ENCODE data around the gene SHROOM4. TPM values are rescaled to one million over a fixed set of nuclear protein-coding genes. Genes with fewer than 3 reads are reported as not detected.

Gene SHROOM4
- total and polyA plus RNA-seq, 2 experiments from 2014 or later, result 1.9 to 8.5 TPM

- Histone ChIP-seq H3K9me2 (ENCODE audit: insufficient read depth) (no peaks in the 10 kb centered on the region), H3K79me2 (replicated peaks; ENCODE audit: insufficient read depth) (no peaks in the 10 kb centered on the region), H3K4me1 (ENCODE audit: insufficient read depth) (no peaks in the 10 kb centered on the region), H4K20me1 (replicated peaks; ENCODE audit: insufficient read depth) (no peaks in the 10 kb centered on the region), H3K27me3 (ENCODE audit: insufficient read depth) (no peaks in the 10 kb centered on the region), H3K27ac (ENCODE audit: low read depth) (no peak overlapping the region), H3F3A (replicated peaks; ENCODE audit: low read depth) (no peaks in the 10 kb centered on the region), H2AFZ (no peak overlapping the region), H3K4me2 (no peak overlapping the region), H3K36me3 (ENCODE audit: insufficient read depth) (no peaks in the 10 kb centered on the region), H3K4me3 (no peak overlapping the region)
- Mint-ChIP-seq H3K36me3 (ENCODE audit: low read depth) (peaks cover 5% of the 10 kb centered on the region; the same call in 2 of the 3 replicates), H3K9me3 (no peaks in the 10 kb centered on the region), H3K27ac (no peak overlapping the region), H3K27me3 (ENCODE audit: insufficient read depth, low read depth, poor library complexity) (peaks cover 2% of the 10 kb centered on the region), H3K4me1 (peaks cover 7% of the 10 kb centered on the region; the same call in 1 of the 3 replicates), H3K4me3 (no peak overlapping the region)
- no peak for TF ChIP-seq JUNB (IDR thresholded peaks at IDR 0.05; ENCODE audit: unreplicated experiment)
- no peak for TF ChIP-seq REST (IDR thresholded peaks at IDR 0.05; ENCODE audit: unreplicated experiment)
- TF ChIP-seq NANOG (IDR thresholded peaks at IDR 0.05; ENCODE audit: borderline replicate concordance), result no peak
- no peak for TF ChIP-seq POLR2AphosphoS5 (IDR thresholded peaks at IDR 0.05; ENCODE audit: low read depth)
- TF ChIP-seq ETS1 (IDR thresholded peaks at IDR 0.05), result no peak
- DNase-seq (ENCODE audit: low spot score) (no peak), ATAC-seq (no peak)
These were observed 178.1 kb downstream of the SHROOM4 start for GRCh38 chrX:50635817-50636365.

GRCh38 chrX:50635162-50635561, 178.8 kb downstream of the SHROOM4 start:
- H3F3A ChIP-seq (replicated peaks; ENCODE audit: low read depth), result no peaks in the 10 kb centered on the region
- no peaks in the 10 kb centered on the region for H3K4me1 ChIP-seq (ENCODE audit: insufficient read depth)
- no peak for TF ChIP-seq NANOG (IDR thresholded peaks at IDR 0.05; ENCODE audit: borderline replicate concordance)
- TF ChIP-seq ETS1 (IDR thresholded peaks at IDR 0.05), result no peak
- TF ChIP-seq ZNF331 (CRISPR knock-in tag; IDR thresholded peaks at IDR 0.05; ENCODE audit: low read depth), result no peak
- TF ChIP-seq CTCF (conservative IDR thresholded peaks at IDR 0.05; ENCODE audit: low read depth in 2 of 2), result no peak
- no peak for TF ChIP-seq ZNF114 (CRISPR knock-in tag; IDR thresholded peaks at IDR 0.05)
- TF ChIP-seq EZH2 (IDR thresholded peaks at IDR 0.05; ENCODE audit: low read depth, unreplicated experiment), result no peak
- no peak overlapping the region for H2AFZ ChIP-seq
- no peak overlapping the region for H3K4me2 ChIP-seq
- Mint-ChIP-seq H3K4me3 (no peak overlapping the region), H3K27ac (no peak overlapping the region), H3K27me3 (ENCODE audit: insufficient read depth, low read depth, poor library complexity) (peaks cover 2% of the 10 kb centered on the region), H3K9me3 (no peaks in the 10 kb centered on the region), H3K4me1 (peaks cover 7% of the 10 kb centered on the region; the same call in 1 of the 3 replicates), H3K36me3 (ENCODE audit: low read depth) (peaks cover 5% of the 10 kb centered on the region; the same call in 2 of the 3 replicates)
- H3K9me2 ChIP-seq (ENCODE audit: insufficient read depth), result no peaks in the 10 kb centered on the region
- no peaks in the 10 kb centered on the region for H4K20me1 ChIP-seq (replicated peaks; ENCODE audit: insufficient read depth)
- H3K79me2 ChIP-seq (replicated peaks; ENCODE audit: insufficient read depth), result no peaks in the 10 kb centered on the region
- H3K27me3 ChIP-seq (ENCODE audit: insufficient read depth), result no peaks in the 10 kb centered on the region
- H3K4me3 ChIP-seq, result no peak overlapping the region
- ATAC-seq, result no peak
- H3K27ac ChIP-seq (ENCODE audit: low read depth), result no peak overlapping the region
- DNase-seq (ENCODE audit: low spot score), result no peak
- H3K36me3 ChIP-seq (ENCODE audit: insufficient read depth), result no peaks in the 10 kb centered on the region
